ENCODE results near the gene ARL14EP.

The ARL14EP gene

GRCh38 chr11:30351061-30351460 lies 28.2 kb downstream of the ARL14EP start:
- Histone ChIP-seq H3K9ac (ENCODE audit: low read length in 2 of 2) (no peak overlapping the region), H3K36me3 (ENCODE audit: control insufficient read depth in 2 of 2, insufficient read depth in 2 of 2, low read length in 2 of 2) (no peaks in the 10 kb centered on the region), H3K9me3 (ENCODE audit: control insufficient read depth in 2 of 2, low read length in 2 of 2) (no peaks in the 10 kb centered on the region), H3K27ac (ENCODE audit: low read length) (no peak overlapping the region), H3K27me3 (ENCODE audit: control insufficient read depth in 1 of 2, insufficient read depth in 2 of 2, low read length in 2 of 2) (no peaks in the 10 kb centered on the region), H3K4me3 (ENCODE audit: low read length in 2 of 2) (no peak overlapping the region), H3K4me1 (ENCODE audit: control insufficient read depth, insufficient read depth, low read length) (no peaks in the 10 kb centered on the region)

DNA sequence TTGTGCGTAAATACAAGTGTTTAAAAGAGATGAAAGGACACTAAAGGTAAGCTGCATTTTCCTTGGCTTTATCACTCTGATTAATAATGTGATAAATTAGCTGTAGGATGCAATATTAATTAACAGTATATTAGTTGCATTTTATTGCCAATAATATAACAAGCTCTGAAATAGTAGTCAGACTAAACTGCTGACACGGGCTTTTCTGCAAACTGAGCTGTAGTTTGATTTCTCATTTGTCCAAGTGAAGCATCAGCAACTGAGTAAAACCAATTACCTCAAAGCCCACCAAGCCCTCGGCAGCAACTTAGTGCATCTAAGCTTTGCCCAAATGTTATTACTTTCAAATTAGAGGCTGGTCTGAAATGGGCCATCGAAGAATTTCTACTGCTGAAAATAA lies 33.5 kb downstream of the ARL14EP start:
- H3K36me3 ChIP-seq (ENCODE audit: control insufficient read depth in 2 of 2, insufficient read depth in 2 of 2, low read length in 2 of 2): no peaks in the 10 kb centered on the region
- H3K4me3 ChIP-seq (ENCODE audit: low read length in 2 of 2): no peak overlapping the region
- no peaks in the 10 kb centered on the region for H3K27me3 ChIP-seq (ENCODE audit: control insufficient read depth in 1 of 2, insufficient read depth in 2 of 2, low read length in 2 of 2)
- peaks cover 4% of the 10 kb centered on the region for H3K4me1 ChIP-seq (ENCODE audit: control insufficient read depth, insufficient read depth, low read length)
- no peak overlapping the region for H3K9ac ChIP-seq (ENCODE audit: low read length in 2 of 2)
- no peaks in the 10 kb centered on the region for H3K9me3 ChIP-seq (ENCODE audit: control insufficient read depth in 2 of 2, low read length in 2 of 2)
- no peak overlapping the region for H3K27ac ChIP-seq (ENCODE audit: low read length)

GRCh38 chr11:30357872-30358271 lies 35.0 kb downstream of the ARL14EP start:
- Histone ChIP-seq H3K27me3 (ENCODE audit: control insufficient read depth in 1 of 2, insufficient read depth in 2 of 2, low read length in 2 of 2) (no peaks in the 10 kb centered on the region), H3K4me3 (ENCODE audit: low read length in 2 of 2) (no peak overlapping the region), H3K36me3 (ENCODE audit: control insufficient read depth in 2 of 2, insufficient read depth in 2 of 2, low read length in 2 of 2) (no peaks in the 10 kb centered on the region), H3K4me1 (ENCODE audit: control insufficient read depth, insufficient read depth, low read length) (peaks cover 4% of the 10 kb centered on the region), H3K27ac (ENCODE audit: low read length) (no peak overlapping the region), H3K9ac (ENCODE audit: low read length in 2 of 2) (no peak overlapping the region), H3K9me3 (ENCODE audit: control insufficient read depth in 2 of 2, low read length in 2 of 2) (no peaks in the 10 kb centered on the region)

- no peaks in the 10 kb centered on the region for H3K36me3 ChIP-seq (ENCODE audit: control insufficient read depth in 2 of 2, insufficient read depth in 2 of 2, low read length in 2 of 2)
- H3K9me3 ChIP-seq (ENCODE audit: control insufficient read depth in 2 of 2, low read length in 2 of 2): no peaks in the 10 kb centered on the region
- H3K4me3 ChIP-seq (ENCODE audit: low read length in 2 of 2): no peak overlapping the region
- no peak overlapping the region for H3K9ac ChIP-seq (ENCODE audit: low read length in 2 of 2)
- H3K27ac ChIP-seq (ENCODE audit: low read length): no peak overlapping the region
- H3K4me1 ChIP-seq (ENCODE audit: control insufficient read depth, insufficient read depth, low read length): peaks cover 4% of the 10 kb centered on the region
- no peaks in the 10 kb centered on the region for H3K27me3 ChIP-seq (ENCODE audit: control insufficient read depth in 1 of 2, insufficient read depth in 2 of 2, low read length in 2 of 2)
These were observed 35.6 kb downstream of the ARL14EP start for GRCh38 chr11:30358536-30358935.

- Histone ChIP-seq H3K9ac (ENCODE audit: low read length in 2 of 2) (no peak overlapping the region), H3K36me3 (ENCODE audit: control insufficient read depth in 2 of 2, insufficient read depth in 2 of 2, low read length in 2 of 2) (no peaks in the 10 kb centered on the region), H3K9me3 (ENCODE audit: control insufficient read depth in 2 of 2, low read length in 2 of 2) (no peaks in the 10 kb centered on the region), H3K27me3 (ENCODE audit: control insufficient read depth in 1 of 2, insufficient read depth in 2 of 2, low read length in 2 of 2) (no peaks in the 10 kb centered on the region), H3K4me3 (ENCODE audit: low read length in 2 of 2) (no peak overlapping the region), H3K4me1 (ENCODE audit: control insufficient read depth, insufficient read depth, low read length) (peaks cover 4% of the 10 kb centered on the region), H3K27ac (ENCODE audit: low read length) (no peak overlapping the region)
These were observed 37.8 kb downstream of the ARL14EP start for GRCh38 chr11:30360741-30361140.

GRCh38 chr11:30364139-30364836 lies 41.4 kb downstream of the ARL14EP start:
- Histone ChIP-seq H3K27ac (ENCODE audit: low read length) (no peak overlapping the region), H3K9me3 (ENCODE audit: control insufficient read depth in 2 of 2, low read length in 2 of 2) (no peaks in the 10 kb centered on the region), H3K4me3 (ENCODE audit: low read length in 2 of 2) (no peak overlapping the region), H3K9ac (ENCODE audit: low read length in 2 of 2) (no peak overlapping the region), H3K4me1 (ENCODE audit: control insufficient read depth, insufficient read depth, low read length) (no peaks in the 10 kb centered on the region), H3K27me3 (ENCODE audit: control insufficient read depth in 1 of 2, insufficient read depth in 2 of 2, low read length in 2 of 2) (no peaks in the 10 kb centered on the region), H3K36me3 (ENCODE audit: control insufficient read depth in 2 of 2, insufficient read depth in 2 of 2, low read length in 2 of 2) (no peaks in the 10 kb centered on the region)

- H3K27me3 ChIP-seq (ENCODE audit: control insufficient read depth in 1 of 2, insufficient read depth in 2 of 2, low read length in 2 of 2): no peaks in the 10 kb centered on the region
- H3K27ac ChIP-seq (ENCODE audit: low read length): no peak overlapping the region
- no peaks in the 10 kb centered on the region for H3K4me1 ChIP-seq (ENCODE audit: control insufficient read depth, insufficient read depth, low read length)
- no peak overlapping the region for H3K4me3 ChIP-seq (ENCODE audit: low read length in 2 of 2)
- H3K9ac ChIP-seq (ENCODE audit: low read length in 2 of 2): no peak overlapping the region
- no peaks in the 10 kb centered on the region for H3K9me3 ChIP-seq (ENCODE audit: control insufficient read depth in 2 of 2, low read length in 2 of 2)
- H3K36me3 ChIP-seq (ENCODE audit: control insufficient read depth in 2 of 2, insufficient read depth in 2 of 2, low read length in 2 of 2): no peaks in the 10 kb centered on the region
These were observed 42.1 kb downstream of the ARL14EP start for GRCh38 chr11:30364837-30365482.

DNA sequence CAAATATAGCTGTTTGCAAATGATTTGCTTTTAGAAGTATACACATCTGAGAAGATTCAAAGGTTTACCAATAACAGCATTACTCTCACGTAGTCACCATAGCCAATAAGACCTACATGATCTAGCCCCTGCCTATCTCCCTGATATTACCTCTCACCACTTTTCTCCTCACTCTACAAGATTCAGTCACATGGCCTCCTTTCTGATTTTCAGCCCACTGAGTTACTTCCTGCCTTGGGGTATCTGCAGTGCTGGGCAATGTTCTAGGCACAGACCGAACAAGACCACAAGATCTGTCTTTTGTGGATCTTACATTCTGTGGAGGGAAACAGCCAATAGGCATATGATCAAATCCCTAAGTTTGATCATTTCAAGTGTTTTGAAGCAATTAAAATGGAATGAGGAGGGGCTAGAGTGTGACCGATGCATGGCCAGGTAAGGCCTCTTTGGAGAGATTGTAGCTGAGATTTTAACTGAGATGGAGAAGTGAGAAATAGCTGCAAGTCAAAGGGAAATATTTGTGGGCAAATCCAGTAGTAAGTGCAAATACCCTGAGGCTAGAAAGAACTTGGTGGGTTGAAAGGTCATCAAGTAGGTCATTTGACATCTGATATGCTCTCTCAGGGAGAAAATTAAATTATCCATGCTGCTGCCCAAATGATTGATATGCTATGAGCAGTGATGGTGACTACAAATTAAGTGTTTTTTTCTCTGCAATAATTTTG lies 43.1 kb downstream of the ARL14EP start:
- Histone ChIP-seq H3K27ac (ENCODE audit: low read length) (no peak overlapping the region), H3K4me3 (ENCODE audit: low read length in 2 of 2) (no peak overlapping the region), H3K9me3 (ENCODE audit: control insufficient read depth in 2 of 2, low read length in 2 of 2) (no peaks in the 10 kb centered on the region), H3K9ac (ENCODE audit: low read length in 2 of 2) (no peak overlapping the region), H3K36me3 (ENCODE audit: control insufficient read depth in 2 of 2, insufficient read depth in 2 of 2, low read length in 2 of 2) (no peaks in the 10 kb centered on the region), H3K4me1 (ENCODE audit: control insufficient read depth, insufficient read depth, low read length) (no peaks in the 10 kb centered on the region), H3K27me3 (ENCODE audit: control insufficient read depth in 1 of 2, insufficient read depth in 2 of 2, low read length in 2 of 2) (no peaks in the 10 kb centered on the region)

GRCh38 chr11:30368394-30368793 lies 45.5 kb downstream of the ARL14EP start:
- Histone ChIP-seq H3K36me3 (ENCODE audit: control insufficient read depth in 2 of 2, insufficient read depth in 2 of 2, low read length in 2 of 2) (no peaks in the 10 kb centered on the region), H3K9me3 (ENCODE audit: control insufficient read depth in 2 of 2, low read length in 2 of 2) (no peaks in the 10 kb centered on the region), H3K27ac (ENCODE audit: low read length) (no peak overlapping the region), H3K27me3 (ENCODE audit: control insufficient read depth in 1 of 2, insufficient read depth in 2 of 2, low read length in 2 of 2) (no peaks in the 10 kb centered on the region), H3K4me1 (ENCODE audit: control insufficient read depth, insufficient read depth, low read length) (no peaks in the 10 kb centered on the region), H3K4me3 (ENCODE audit: low read length in 2 of 2) (no peak overlapping the region), H3K9ac (ENCODE audit: low read length in 2 of 2) (no peak overlapping the region)

DNA sequence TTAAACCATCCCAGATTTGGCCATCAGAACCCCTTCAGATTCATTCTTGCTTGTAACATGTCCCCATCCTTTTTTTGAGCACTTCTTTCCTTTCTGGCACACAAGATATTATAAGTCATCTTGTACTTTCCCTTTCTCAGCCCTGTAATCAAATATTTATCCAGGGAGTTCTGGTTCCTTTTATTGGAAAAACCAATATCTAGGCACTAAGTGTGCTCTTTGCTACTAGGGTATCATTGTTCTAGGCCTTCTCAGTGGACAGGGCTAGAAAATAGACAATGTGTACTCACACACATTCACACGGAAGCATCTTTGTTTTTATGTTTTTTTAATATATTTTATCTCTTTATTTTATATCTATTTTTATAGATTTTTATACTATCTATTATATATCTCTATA lies 47.3 kb downstream of the ARL14EP start:
- H3K4me3 ChIP-seq (ENCODE audit: low read length in 2 of 2): no peak overlapping the region
- no peak overlapping the region for H3K9ac ChIP-seq (ENCODE audit: low read length in 2 of 2)
- H3K36me3 ChIP-seq (ENCODE audit: control insufficient read depth in 2 of 2, insufficient read depth in 2 of 2, low read length in 2 of 2): no peaks in the 10 kb centered on the region
- H3K27ac ChIP-seq (ENCODE audit: low read length): no peak overlapping the region
- H3K27me3 ChIP-seq (ENCODE audit: control insufficient read depth in 1 of 2, insufficient read depth in 2 of 2, low read length in 2 of 2): no peaks in the 10 kb centered on the region
- H3K9me3 ChIP-seq (ENCODE audit: control insufficient read depth in 2 of 2, low read length in 2 of 2): no peaks in the 10 kb centered on the region
- no peaks in the 10 kb centered on the region for H3K4me1 ChIP-seq (ENCODE audit: control insufficient read depth, insufficient read depth, low read length)

DNA sequence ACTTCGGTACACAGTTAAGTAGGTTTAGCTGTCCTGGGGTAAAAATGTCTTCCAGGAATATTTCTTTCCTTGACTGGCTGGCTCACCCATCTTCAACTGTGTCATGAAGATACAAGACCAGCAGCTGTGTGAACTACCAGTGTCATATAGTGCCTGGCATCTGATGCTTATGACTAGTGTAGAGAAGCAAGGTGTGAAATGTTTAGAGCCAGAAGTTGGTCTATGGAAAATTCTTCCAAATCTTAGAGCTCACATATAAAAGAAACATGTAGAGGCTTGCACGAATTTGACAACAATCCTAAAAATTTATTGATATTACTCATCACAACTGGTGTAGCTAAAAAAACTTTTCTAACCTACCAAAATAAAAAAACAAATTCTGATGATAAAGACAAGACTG lies 54.4 kb downstream of the ARL14EP start:
- H3K4me1 ChIP-seq (ENCODE audit: control insufficient read depth, insufficient read depth, low read length): no peaks in the 10 kb centered on the region
- H3K9ac ChIP-seq (ENCODE audit: low read length in 2 of 2): no peak overlapping the region
- no peaks in the 10 kb centered on the region for H3K9me3 ChIP-seq (ENCODE audit: control insufficient read depth in 2 of 2, low read length in 2 of 2)
- H3K36me3 ChIP-seq (ENCODE audit: control insufficient read depth in 2 of 2, insufficient read depth in 2 of 2, low read length in 2 of 2): no peaks in the 10 kb centered on the region
- no peaks in the 10 kb centered on the region for H3K27me3 ChIP-seq (ENCODE audit: control insufficient read depth in 1 of 2, insufficient read depth in 2 of 2, low read length in 2 of 2)
- no peak overlapping the region for H3K27ac ChIP-seq (ENCODE audit: low read length)
- no peak overlapping the region for H3K4me3 ChIP-seq (ENCODE audit: low read length in 2 of 2)

Measured in stomach smooth muscle (tissue), 2 donors.